Activated CD4-positive, alpha-beta T cell treated with anti-CD3 and anti-CD28 coated beads, Interleukin-2, amount 50 U/mL, for 48 hours (primary cell): Measurements from ENCODE around the gene ZNF487.
A peak's percentile ranks its signal among the peaks of the same experiment; 100 is the strongest.
"Not testable (repeated sequence)": the region's sequence is repeated elsewhere in the genome, so short reads cannot be mapped to it uniquely, and the experiment has no call there.

Experiments used
- DNase-seq, 2 experiments: peaks; one replicate each; pipeline ENCODE4 v3.0.0-alpha.2; 2020

The ZNF487 gene

GRCh38 chr10:43436291-43437140 is at the start of gene ZNF487:
Gene ZNF487 (plus strand): TSS chr10:43437111. CDS start chr10:43475814, 38,703 bp downstream.
- peak; percentile 89 to 92 for DNase-seq

- no peak for DNase-seq
Measured at GRCh38 chr10:43387678-43388032, 49.3 kb upstream of the ZNF487 start.

- DNase-seq: no peak
Measured at GRCh38 chr10:43389867-43390266, 47.0 kb upstream of the ZNF487 start.

GRCh38 chr10:43390333-43390732 is 46.6 kb upstream of the ZNF487 start:
- DNase-seq: no peak

- no peak for DNase-seq
Measured at GRCh38 chr10:43390759-43391158, 46.2 kb upstream of the ZNF487 start.

- no peak for DNase-seq
Measured at GRCh38 chr10:43391496-43391895, 45.4 kb upstream of the ZNF487 start.

GRCh38 chr10:43392748-43393147 is 44.2 kb upstream of the ZNF487 start:
- no peak for DNase-seq

- DNase-seq: not testable (repeated sequence)
Measured at GRCh38 chr10:43393186-43393585, 43.7 kb upstream of the ZNF487 start.

- DNase-seq: no peak
Measured at GRCh38 chr10:43393606-43394360, 43.1 kb upstream of the ZNF487 start.

- DNase-seq: no peak
Measured at GRCh38 chr10:43394868-43395267, 42.0 kb upstream of the ZNF487 start.

- peak; percentile 54 to 66 for DNase-seq
Measured at GRCh38 chr10:43395571-43396060, 41.3 kb upstream of the ZNF487 start.

GRCh38 chr10:43396061-43396927 is 40.6 kb upstream of the ZNF487 start:
- DNase-seq: peak; percentile 84

GRCh38 chr10:43396928-43397624 is 39.8 kb upstream of the ZNF487 start:
- DNase-seq: peak; percentile 86 to 90

GRCh38 chr10:43398939-43399319 is 38.0 kb upstream of the ZNF487 start:
- DNase-seq: no peak

- DNase-seq: no peak
Measured at GRCh38 chr10:43399320-43400310, 37.3 kb upstream of the ZNF487 start.

- no peak for DNase-seq
Measured at GRCh38 chr10:43401627-43402026, 35.3 kb upstream of the ZNF487 start.

- no peak for DNase-seq
Measured at GRCh38 chr10:43402176-43402575, 34.7 kb upstream of the ZNF487 start.

- DNase-seq: no peak
Measured at GRCh38 chr10:43402880-43403452, 33.9 kb upstream of the ZNF487 start.

- DNase-seq: no peak
Measured at GRCh38 chr10:43403911-43404703, 32.8 kb upstream of the ZNF487 start.

- DNase-seq: no peak
Measured at GRCh38 chr10:43404704-43405084, 32.2 kb upstream of the ZNF487 start.
